PC-3 (cell line): ENCODE data around the gene PCGF5. TPM values are rescaled to one million over a fixed set of nuclear protein-coding genes. Genes with fewer than 3 reads are reported as not detected.

Source experiments
- ATAC-seq: fragments of 200-7000 bp; cut with Tn5 transposase; 2 replicates; pipeline ENCODE4 v1.9.1; 2020; ENCODE audit warnings: mild to moderate bottlenecking, moderate library complexity
- BruUV-seq: library from RNA; stranded (reverse); fragments of 400-500 nt; replicated peaks from 2 replicates; lab custom pipeline; 2021; lab: Mats Ljungman, UMichigan
- CTCF ChIA-PET: fragments of 300-600 bp; sonication (Branson Sonifier 250); formaldehyde crosslinking; loops from one replicate; lab custom pipeline; 2022; ENCODE audit warnings: antibody characterized with exemption; lab: Charles Lee
- POLR2A ChIA-PET: fragments of 300-600 bp; sonication (Branson Sonifier 250); formaldehyde crosslinking; loops from one replicate; lab custom pipeline; 2022; ENCODE audit warnings: antibody characterized with exemption; ENCODE audit not compliant: unreplicated experiment; lab: Charles Lee
- DNase-seq: peaks from one replicate; pipeline ENCODE4 v3.0.0-alpha.2; 2015
- H2AFZ ChIP-seq: fragments of 300-600 bp; sonication (generic); 2 replicates; pipeline ENCODE4 v1.6.0; 2016; ENCODE audit warnings: antibody characterized with exemption, low read length
- H3F3A ChIP-seq: fragments of 300-600 bp; sonication (generic); one replicate; pipeline ENCODE4 v1.6.0; 2017; ENCODE audit warnings: antibody characterized with exemption, low read length, control low read depth, mild to moderate bottlenecking; ENCODE audit not compliant: unreplicated experiment
- H3K27ac ChIP-seq: fragments of 300-600 bp; sonication (generic); 2 replicates; pipeline ENCODE4 v1.5.1; 2016; ENCODE audit warnings: mild to moderate bottlenecking, low read length
- H3K27me3 ChIP-seq: fragments of 300-600 bp; sonication (generic); 2 replicates; pipeline ENCODE4 v1.6.1; 2016; ENCODE audit warnings: low read length, mixed read lengths
- H3K36me3 ChIP-seq: fragments of 300-600 bp; sonication (generic); 2 replicates; pipeline ENCODE4 v1.6.1; 2016; ENCODE audit warnings: low read depth, mixed run types, low read length, mixed read lengths
- H3K4me1 ChIP-seq: fragments of 300-600 bp; sonication (generic); 2 replicates; pipeline ENCODE4 v1.5.1; 2016; ENCODE audit warnings: low read length; ENCODE audit not compliant: insufficient read depth
- H3K4me2 ChIP-seq: fragments of 300-600 bp; sonication (generic); 2 replicates; pipeline ENCODE4 v1.6.0; 2016; ENCODE audit warnings: low read length
- H3K4me3 ChIP-seq: fragments of 300-600 bp; sonication (generic); 2 replicates; pipeline ENCODE4 v1.5.1; 2016; ENCODE audit warnings: mild to moderate bottlenecking, low read length, mixed read lengths
- H3K79me2 ChIP-seq: fragments of 300-600 bp; sonication (generic); 2 replicates; pipeline ENCODE4 v1.6.1; 2017; ENCODE audit warnings: low read length, mixed read lengths
- H3K9ac ChIP-seq: fragments of 300-600 bp; sonication (generic); 2 replicates; pipeline ENCODE4 v1.6.0; 2016; ENCODE audit warnings: mild to moderate bottlenecking, low read length
- H3K9me2 ChIP-seq: fragments of 300-600 bp; sonication (generic); replicated peaks from 2 replicates; pipeline ENCODE4 v1.6.1; 2016; ENCODE audit warnings: mixed run types, low read length, mixed read lengths
- H3K9me3 ChIP-seq: fragments of 300-600 bp; sonication (generic); 2 replicates; pipeline ENCODE4 v1.6.1; 2016; ENCODE audit warnings: low read length, mixed read lengths
- H4K20me1 ChIP-seq: fragments of 300-600 bp; sonication (generic); 2 replicates; pipeline ENCODE4 v1.6.1; 2016; ENCODE audit warnings: low read length, mixed read lengths
- CTCF ChIP-seq: fragments of 300-600 bp; sonication (generic); conservative IDR thresholded peaks from 2 replicates; pipeline ENCODE4 v1.5.1; 2017; ENCODE audit warnings: antibody characterized with exemption, low read depth, mild to moderate bottlenecking, low read length
- EZH2 ChIP-seq: fragments of 300-600 bp; sonication (generic); IDR thresholded peaks from one replicate; pipeline ENCODE4 v1.6.1; 2017; ENCODE audit warnings: antibody characterized with exemption, mild to moderate bottlenecking, low read length; ENCODE audit not compliant: unreplicated experiment
- EZH2phosphoT487 ChIP-seq: fragments of 300-600 bp; sonication (generic); IDR thresholded peaks from 2 replicates; pipeline ENCODE4 v1.6.1; 2018; ENCODE audit warnings: mild to moderate bottlenecking, antibody characterized with exemption, low read length, borderline replicate concordance
- intact Hi-C: fragments of 100-400 bp; cut with micrococcal nuclease; formaldehyde crosslinking; loops from 2 replicates; pipeline ENCODE4 v1.9.0; 2023
- total RNA-seq: library from RNA; depleted of rRNA; stranded (reverse); fragments of >200 nt; gene quantifications from 2 replicates; pipeline ENCODE4 v1.2.3, GENCODE V29; 2014

PCGF5 gene
- total RNA-seq, 1 experiment from 2014 or later: 25.0 TPM

GRCh38 chr10:91201213-91201996 is 19.1 kb upstream of the PCGF5 start:
- Histone ChIP-seq H2AFZ (no peak overlapping the region), H3K9me2 (no peaks in the 10 kb centered on the region), H3F3A (no peaks in the 10 kb centered on the region), H3K27ac (no peak overlapping the region), H3K4me1 (no peaks in the 10 kb centered on the region), H4K20me1 (no peaks in the 10 kb centered on the region), H3K4me2 (no peak overlapping the region), H3K9ac (no peak overlapping the region), H3K27me3 (no peaks in the 10 kb centered on the region), H3K36me3 (no peaks in the 10 kb centered on the region), H3K4me3 (no peak overlapping the region), H3K9me3 (no peaks in the 10 kb centered on the region), H3K79me2 (no peaks in the 10 kb centered on the region)
- no peak for DNase-seq
- ChIA-PET CTCF (no interaction called here), POLR2A (no interaction called here)
- no peak for ATAC-seq
- intact Hi-C loops: no loop called here
- no TSS peak for BruUV-seq
- TF ChIP-seq EZH2 (no peak), CTCF (no peak)

GRCh38 chr10:91206427-91206826 is 14.0 kb upstream of the PCGF5 start:
- ATAC-seq: no peak

More at GRCh38 chr10:91206427-91206826, 14.0 kb upstream of the PCGF5 start:
- no peaks in the 10 kb centered on the region for H3K36me3 ChIP-seq
- no peaks in the 10 kb centered on the region for H3K9me3 ChIP-seq
- POLR2A ChIA-PET: no interaction called here
- no peaks in the 10 kb centered on the region for H3K27me3 ChIP-seq
- H2AFZ ChIP-seq: no peak overlapping the region
- intact Hi-C loops: no loop called here
- H3K4me3 ChIP-seq: no peak overlapping the region
- H3K4me2 ChIP-seq: no peak overlapping the region
- CTCF ChIA-PET: no interaction called here
- TF ChIP-seq EZH2 (no peak), CTCF (no peak), EZH2phosphoT487 (no peak)
- no peaks in the 10 kb centered on the region for H3K9me2 ChIP-seq
- no peaks in the 10 kb centered on the region for H4K20me1 ChIP-seq
- no peak overlapping the region for H3K9ac ChIP-seq
- DNase-seq: no peak
- no TSS peak for BruUV-seq
- no peaks in the 10 kb centered on the region for H3K79me2 ChIP-seq
- H3K27ac ChIP-seq: no peak overlapping the region
- no peaks in the 10 kb centered on the region for H3F3A ChIP-seq
- no peaks in the 10 kb centered on the region for H3K4me1 ChIP-seq
